ENCODE data around the gene CZIB. TPM values are rescaled to one million over a fixed set of nuclear protein-coding genes. Genes with fewer than 3 reads are reported as not detected.

Gene CZIB
- total RNA-seq (ENCODE audit: low replicate concordance), result 49.9 and 66.6 TPM in 2 replicates

- TF ChIP-seq, protein P1, sequence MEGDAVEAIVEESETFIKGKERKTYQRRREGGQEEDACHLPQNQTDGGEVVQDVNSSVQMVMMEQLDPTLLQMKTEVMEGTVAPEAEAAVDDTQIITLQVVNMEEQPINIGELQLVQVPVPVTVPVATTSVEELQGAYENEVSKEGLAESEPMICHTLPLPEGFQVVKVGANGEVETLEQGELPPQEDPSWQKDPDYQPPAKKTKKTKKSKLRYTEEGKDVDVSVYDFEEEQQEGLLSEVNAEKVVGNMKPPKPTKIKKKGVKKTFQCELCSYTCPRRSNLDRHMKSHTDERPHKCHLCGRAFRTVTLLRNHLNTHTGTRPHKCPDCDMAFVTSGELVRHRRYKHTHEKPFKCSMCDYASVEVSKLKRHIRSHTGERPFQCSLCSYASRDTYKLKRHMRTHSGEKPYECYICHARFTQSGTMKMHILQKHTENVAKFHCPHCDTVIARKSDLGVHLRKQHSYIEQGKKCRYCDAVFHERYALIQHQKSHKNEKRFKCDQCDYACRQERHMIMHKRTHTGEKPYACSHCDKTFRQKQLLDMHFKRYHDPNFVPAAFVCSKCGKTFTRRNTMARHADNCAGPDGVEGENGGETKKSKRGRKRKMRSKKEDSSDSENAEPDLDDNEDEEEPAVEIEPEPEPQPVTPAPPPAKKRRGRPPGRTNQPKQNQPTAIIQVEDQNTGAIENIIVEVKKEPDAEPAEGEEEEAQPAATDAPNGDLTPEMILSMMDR (IDR thresholded peaks at IDR 0.05; ENCODE audit: insufficient read depth, low read length), result no peak
- DNase-seq (ENCODE audit: low read depth), result peak; percentile 87
- peak within 1 kb of the TSS; percentile 97 for H3K4me3 ChIP-seq (ENCODE audit: low read depth, low read length)
Measured at GRCh38 chr1:53220171-53220961, at the start of gene CZIB. CZIB (minus strand) TSS chr1:53220634; CDS start chr1:53220575, 59 bp downstream.

- TF ChIP-seq, protein P1 (IDR thresholded peaks at IDR 0.05; ENCODE audit: insufficient read depth, low read length), result no peak
- no peak for DNase-seq (ENCODE audit: low read depth)
- H3K4me3 ChIP-seq (ENCODE audit: low read depth, low read length), result no peak overlapping the region
Measured at GRCh38 chr1:53270107-53270506, 49.7 kb upstream of the CZIB start.

- TF ChIP-seq, protein P1 (IDR thresholded peaks at IDR 0.05; ENCODE audit: insufficient read depth, low read length), result no peak
- DNase-seq (ENCODE audit: low read depth), result no peak
- H3K4me3 ChIP-seq (ENCODE audit: low read depth, low read length), result no peak overlapping the region
Measured at GRCh38 chr1:53267761-53268160, 47.3 kb upstream of the CZIB start.

DNA sequence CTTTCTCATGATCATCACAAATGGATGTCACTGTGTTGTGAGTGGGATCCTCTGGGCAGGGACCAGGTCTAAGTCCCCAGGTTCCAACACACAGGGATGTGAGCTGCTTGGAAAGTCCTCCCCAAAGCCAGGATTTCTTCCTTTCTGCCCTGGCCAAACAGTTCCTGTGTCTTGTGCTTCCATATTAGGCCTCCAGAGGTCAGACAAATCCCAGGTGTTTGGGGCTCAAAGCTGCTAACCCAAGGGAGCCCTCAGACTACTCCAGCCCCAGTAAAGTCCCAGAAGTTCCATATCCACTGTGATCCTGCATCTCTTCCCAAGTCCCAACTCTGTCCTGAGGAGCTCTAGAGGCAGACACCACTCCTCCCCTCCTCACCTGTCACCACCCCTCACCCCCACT is 45.6 kb upstream of the CZIB start:
- no peak for DNase-seq (ENCODE audit: low read depth)
- H3K4me3 ChIP-seq (ENCODE audit: low read depth, low read length), result no peak overlapping the region
- TF ChIP-seq, protein P1 (IDR thresholded peaks at IDR 0.05; ENCODE audit: insufficient read depth, low read length), result peak; percentile 28

DNA sequence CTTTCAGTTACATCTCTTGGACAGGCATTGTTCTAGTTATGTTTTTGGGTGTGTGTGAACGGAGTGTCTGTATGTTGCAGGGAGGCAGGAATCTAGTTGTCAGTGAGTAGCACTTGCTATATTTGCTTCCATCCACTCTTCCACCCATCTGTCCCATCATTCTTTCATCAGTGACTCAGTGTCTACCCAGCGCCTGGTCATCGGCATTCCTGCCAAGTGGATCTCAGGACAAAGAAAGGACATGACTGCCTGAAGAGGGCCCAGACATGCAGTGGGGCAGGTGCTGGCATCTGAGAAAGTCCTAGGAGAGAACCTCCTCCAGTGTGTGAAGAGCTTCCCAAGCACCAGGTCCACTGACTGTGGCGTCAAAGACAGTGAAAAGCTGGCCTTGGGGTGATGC is 45.1 kb upstream of the CZIB start:
- DNase-seq (ENCODE audit: low read depth), result no peak
- TF ChIP-seq, protein P1 (IDR thresholded peaks at IDR 0.05; ENCODE audit: insufficient read depth, low read length), result no peak
- H3K4me3 ChIP-seq (ENCODE audit: low read depth, low read length), result no peak overlapping the region

GRCh38 chr1:53264048-53264447 is 43.6 kb upstream of the CZIB start:
- TF ChIP-seq, protein P1 (IDR thresholded peaks at IDR 0.05; ENCODE audit: insufficient read depth, low read length), result no peak
- H3K4me3 ChIP-seq (ENCODE audit: low read depth, low read length), result no peak overlapping the region
- DNase-seq (ENCODE audit: low read depth), result no peak

All from fibroblast of the aortic adventitia (primary cell).